GM19240 (cell line): ENCODE measurements around the gene TNFAIP1.

Source experiments
- DNase-seq: peaks from one replicate; pipeline ENCODE4 v3.0.0; 2011; ENCODE audit warnings: low spot score; ENCODE audit not compliant: insufficient read length

TNFAIP1 gene

DNA sequence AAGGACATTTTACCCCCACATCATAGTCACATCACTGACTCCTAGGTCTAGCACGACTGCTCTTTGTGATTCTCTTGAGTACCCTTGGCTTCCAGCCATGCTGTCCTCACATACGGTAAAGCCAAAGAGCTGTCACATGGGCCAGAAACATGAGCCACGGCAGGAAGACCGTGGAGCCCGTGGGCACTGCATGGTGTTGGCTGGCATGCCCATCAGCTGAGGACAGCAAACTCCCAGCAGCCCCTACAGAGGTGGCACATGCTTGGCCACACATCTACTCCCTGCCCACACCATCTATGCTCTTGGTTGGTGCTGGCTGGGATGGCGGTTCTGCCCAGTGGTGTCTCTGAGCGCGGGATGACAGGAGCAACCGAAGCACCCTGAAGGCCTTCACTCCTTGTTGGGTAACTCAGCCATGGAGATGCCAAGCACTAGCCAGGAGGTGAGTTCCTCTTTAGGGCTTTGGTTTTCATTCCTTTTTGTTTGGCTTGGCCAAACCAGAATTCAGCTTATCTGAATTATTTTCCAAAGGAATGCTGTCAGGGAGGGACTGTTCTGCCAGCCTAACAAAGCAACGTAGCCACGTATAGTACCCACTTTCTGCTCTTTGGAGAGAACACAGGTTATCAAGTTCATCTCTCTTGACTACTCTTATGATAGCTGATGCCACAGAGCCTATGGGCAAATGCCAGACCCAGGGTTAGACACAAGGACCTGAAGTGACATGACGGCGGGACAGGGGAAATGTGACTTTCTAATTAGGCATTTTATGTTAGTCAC is 10.0 kb downstream of the TNFAIP1 start:
- DNase-seq, result no peak

DNA sequence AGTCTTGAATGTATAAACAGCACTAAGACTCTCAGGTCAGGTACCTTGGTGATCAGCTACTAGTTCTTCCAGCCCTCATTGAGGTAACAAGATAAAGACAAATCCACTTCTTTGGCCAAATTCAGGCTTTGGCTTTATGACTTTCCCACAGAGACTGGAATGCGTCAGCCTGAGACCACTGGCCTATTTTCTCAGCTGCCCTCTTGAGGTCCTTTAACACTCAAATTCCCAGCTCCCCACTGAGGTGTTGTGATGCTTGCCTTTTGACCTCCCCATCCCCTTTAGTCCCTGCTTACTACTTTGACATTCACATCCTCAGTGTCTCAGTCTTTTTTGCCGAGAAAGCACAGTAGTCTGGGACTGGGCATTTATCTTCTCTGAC is 10.6 kb downstream of the TNFAIP1 start:
- DNase-seq, result no peak

DNA sequence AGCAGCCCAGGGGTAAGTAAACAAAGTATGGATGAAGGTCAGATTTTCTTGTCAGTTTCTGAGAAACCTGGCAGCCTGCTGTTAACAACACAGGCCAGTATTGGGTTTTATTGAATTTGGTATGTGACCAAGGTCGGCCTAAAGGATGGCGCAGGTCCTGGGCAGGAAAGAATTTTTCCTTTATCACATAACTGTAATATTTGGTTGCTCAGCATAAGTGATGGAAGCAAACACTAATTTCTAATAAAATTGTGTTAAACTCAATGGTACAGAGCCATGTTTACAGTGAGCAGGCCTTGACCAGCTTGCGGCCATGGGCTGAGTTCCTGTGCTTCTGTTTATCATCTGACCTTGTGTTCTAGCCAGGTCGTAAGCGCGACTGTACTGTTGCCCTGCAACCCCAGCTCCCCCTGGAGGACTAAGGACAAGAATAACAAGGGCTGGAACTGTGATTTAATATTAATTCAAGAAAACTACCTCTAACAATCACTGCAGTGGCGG is 11.2 kb downstream of the TNFAIP1 start:
- DNase-seq, result no peak

DNA sequence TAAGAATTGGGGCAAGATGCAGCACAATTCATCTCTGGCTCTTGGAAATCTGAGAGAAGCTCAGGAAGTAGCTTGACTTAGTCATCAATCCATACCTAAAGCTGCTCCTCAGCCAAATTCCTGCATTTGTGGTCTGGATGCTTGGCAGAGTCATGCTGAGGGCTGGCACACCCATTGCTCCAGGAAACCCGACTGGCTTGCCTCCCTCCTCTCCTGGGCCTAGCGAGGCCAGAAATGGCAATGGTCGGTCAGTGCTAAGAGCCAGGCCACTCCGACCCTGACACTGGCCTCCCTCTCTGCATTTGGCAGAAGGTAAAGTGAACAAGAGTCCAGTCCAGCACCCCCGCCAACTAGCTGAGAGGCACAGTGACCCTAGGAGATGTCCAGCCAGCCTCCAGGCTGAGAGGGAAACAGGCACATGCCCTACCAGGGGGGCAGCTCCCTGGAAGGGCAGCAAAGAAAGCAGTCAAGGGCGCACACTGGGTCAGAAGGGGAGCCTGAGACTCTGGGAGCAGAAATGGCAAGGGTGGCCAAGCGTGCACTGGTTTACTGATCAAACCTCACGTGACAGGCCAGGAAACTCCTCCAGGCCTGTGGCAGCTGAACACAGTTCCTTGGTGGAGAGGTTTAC is 11.8 kb downstream of the TNFAIP1 start:
- DNase-seq, result no peak

DNA sequence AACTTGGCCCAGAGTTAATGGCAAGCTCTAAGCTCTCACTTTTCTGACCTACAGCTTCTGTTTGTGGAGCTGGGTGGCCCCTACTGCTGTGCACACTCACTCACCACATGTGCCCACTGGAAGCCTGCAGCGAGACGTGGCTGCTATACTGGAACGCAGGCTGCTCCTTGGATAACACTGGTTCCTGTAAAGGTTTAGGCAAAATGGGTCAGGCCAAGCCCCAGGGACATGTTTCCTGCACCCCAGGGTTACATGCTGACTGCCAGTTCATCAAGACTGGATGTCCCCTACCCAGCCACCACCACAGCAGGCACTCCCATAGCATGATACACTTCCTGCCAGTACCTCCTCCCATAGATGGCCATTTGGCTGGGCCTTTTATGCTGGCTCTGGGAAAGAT is 13.4 kb downstream of the TNFAIP1 start:
- no peak for DNase-seq

DNA sequence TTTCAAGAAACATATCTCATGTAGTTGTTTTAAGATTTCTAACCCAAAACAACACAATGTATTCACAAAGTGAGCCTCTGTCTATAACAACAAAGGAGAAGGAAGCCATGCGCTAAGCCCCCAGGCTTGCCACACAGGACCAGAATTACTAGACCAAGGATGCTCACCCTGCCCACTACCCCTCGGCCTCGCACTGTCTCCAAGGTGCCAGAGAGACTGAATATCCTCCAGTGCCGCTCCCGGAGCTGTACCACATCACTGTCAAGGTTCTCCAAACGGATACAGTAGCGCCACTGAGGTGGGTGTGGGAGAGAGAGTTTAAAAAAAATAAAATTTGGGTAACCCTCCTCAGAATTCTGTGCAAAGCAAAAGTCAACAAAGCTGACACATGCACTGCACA is 14.7 kb downstream of the TNFAIP1 start:
- no peak for DNase-seq

DNA sequence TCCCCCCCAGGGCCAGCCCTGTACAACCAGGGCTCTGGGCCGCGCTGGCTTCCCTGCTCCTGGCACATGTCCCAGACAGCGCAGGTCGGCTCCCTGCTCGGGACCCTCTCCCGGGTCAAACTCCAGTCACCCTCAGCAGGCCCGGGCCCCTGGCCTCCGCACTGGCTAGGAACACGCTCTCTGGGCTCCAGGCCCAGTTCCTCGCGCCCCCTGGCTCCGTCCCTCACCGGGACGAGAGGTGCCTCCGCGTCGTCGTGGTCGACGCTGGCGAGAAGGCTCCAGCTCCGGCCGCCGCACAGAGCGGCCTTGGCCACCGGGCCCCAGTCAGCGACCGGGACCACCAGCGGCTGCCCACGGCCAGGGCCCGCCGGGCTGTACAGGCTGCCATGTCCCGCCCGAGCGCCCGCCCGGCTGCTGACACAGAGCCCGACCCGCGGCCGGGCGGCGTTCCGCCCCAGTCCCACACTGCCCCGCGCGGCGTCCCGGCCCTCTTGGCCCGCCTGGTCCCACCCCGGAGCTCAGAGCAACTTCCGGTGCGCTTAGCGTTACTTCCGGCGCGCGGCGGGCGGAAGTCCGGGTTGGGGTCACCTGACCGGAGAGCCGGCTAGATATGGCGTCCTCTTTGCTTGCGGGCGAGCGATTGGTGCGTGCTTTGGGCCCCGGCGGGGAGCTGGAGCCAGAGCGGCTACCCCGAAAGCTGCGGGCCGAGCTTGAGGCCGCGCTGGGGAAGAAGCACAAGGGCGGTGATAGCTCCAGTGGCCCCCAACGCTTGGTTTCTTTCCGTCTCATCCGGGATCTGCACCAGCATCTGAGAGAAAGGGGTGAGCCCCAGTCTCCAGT is 21.7 kb downstream of the TNFAIP1 start, which contains the start of gene POLDIP2:
Gene POLDIP2 (minus strand): TSS at position 467 of the 840 bp plus-strand sequence. CDS start 79 bp downstream, at position 388.
- DNase-seq, result peak; percentile 96

DNA sequence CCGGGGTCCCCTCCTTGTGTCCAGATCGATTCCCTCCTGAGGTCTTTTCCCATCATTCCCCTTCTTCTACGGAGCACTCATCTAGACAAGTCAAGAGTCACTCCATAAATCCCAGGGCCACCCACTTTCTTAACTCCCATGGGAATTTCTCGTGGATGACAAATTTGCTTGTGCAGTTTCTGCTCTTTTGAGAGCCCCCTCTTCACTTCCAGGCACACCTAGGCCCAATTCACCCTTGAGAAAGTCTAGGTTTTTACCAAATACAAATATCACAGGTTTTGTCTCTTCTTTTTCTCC is 22.3 kb downstream of the TNFAIP1 start:
- no peak for DNase-seq

DNA sequence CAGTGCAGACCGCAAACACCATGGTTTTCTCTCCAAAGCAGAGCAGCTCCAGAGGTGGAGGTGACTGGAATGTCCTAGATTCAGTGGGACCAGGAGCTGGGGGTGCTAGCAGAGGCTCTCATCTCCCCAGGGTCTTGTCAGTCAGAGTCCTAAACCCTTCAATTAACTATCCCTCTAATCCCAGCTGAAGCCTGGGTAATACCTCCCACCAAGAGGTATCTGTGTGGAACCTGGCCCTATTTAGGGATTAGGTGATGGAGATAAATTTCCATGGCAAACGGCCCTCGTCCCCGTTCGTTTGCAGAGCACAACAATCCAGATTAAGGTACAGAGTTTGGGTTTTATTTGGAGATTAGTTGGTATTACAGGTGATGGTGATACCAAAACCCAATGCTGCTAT is 27.6 kb downstream of the TNFAIP1 start:
- DNase-seq, result no peak

DNA sequence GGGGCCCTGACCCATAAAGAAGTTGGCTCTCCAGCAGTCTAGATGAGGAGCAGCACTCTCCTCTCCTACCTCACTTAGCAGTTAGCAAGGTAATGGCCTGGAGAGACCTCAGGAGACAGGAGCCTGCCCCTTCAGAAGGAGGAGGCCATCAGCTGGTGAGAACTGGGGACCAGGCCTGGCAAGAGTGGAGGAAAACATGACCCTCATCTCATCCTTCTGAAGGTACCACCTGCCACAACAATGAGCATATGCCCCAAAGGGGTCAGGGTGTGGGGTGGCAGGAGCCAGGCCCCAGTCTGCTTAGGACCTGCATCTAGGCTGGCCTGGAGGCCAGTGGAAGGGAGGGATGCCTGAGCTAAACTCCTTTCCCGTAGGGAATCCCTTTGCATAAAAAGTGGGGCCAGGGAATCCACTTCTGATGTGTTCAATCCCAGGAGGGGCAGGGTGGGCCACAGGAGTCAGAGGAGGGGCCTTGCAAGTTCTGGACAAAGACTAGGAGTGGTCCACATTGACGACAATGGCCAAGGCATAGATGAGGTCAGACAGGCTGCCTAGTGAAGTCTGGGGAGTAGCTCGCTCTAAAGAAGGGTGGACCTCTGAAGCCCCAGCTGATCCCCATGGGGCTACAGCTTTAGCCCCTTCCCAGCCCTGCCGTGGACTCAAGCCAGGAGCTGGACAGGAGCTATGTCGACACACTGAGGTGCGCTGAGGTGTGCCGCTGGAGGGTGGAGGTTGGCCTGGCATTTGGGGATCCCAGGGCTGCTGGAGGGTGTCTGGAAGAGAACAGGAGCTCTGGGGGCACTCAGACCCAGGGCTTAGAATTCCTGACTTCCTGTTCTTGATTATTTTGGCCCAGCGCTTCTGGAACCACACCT is 28.5 kb downstream of the TNFAIP1 start:
- no peak for DNase-seq

DNA sequence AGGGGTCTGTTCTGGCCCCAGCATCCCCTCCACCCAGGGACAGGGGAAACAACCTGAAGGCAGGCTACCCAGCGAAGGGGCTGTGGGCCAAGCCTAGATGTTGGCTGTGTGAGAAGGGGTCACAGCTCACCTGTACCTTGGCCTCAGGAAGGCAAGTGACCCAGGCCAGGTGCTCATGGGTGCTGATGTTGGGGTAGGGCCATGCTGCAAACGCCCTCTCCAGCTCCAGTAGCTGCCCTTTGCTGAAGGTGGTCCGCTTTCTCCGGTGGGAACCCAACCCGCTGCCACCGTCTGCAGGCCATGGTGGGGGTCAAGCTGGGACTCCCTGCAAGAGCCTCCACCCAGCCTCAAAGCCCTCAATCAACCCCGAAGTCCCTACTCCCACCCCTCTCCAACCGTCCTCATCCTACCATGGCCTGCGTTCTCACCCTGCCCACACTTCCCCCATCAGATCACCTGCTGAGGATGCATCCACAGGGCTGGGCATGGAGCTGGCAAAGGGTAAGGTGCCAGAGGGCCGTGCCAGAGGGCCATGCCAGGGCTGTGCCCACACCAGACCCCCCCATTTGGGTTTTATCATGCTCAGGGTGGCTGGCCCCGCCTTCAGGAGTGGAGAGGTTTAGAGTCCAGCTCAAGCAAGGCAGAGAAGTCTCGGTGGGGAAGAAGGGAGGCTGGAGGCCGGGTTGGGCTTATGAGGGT is 29.3 kb downstream of the TNFAIP1 start, which contains the start of gene SEBOX:
Gene SEBOX (minus strand): TSS at position 535 of the 699 bp plus-strand sequence. CDS start 48 bp downstream, at position 487.
- no peak for DNase-seq

DNA sequence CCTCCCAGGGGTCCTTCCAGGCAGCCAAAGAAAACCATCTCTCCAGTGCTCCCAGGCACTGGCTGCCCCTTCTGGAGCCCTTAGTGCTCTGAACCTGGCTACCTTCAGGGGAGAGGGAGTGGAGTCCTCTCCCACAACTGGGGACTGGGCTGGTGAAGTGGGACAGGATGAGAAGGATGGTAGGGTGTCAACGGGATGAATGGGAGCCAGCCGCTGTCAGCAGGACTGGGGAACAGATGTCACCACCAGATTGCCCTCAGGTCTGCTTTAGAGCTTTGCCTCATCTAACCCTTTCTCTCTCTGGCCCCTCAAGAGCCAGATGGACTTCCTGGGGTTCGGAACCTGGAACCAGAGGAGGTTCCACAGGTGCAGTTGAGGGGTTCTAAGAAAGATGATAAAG is 29.9 kb downstream of the TNFAIP1 start:
- no peak for DNase-seq

DNA sequence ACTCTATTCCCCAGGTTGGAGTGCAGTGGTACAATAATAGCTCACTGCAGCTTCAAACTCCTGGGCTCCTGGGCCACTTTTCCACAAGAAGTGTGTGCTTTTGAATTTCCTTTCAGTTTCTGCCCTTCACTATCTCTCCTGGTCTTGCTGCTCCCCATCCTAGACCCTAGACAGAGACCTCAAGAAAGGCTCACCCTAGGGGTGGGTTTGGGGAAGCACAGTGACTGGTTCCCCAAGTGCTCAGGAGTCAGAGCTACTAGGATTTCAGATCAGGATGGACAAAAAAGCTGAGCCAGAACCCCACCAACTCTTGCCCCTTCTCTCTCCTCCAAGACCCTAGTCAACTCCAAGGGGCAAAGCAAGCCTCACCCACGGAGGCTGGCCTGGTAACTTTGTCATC is 31.0 kb downstream of the TNFAIP1 start:
- DNase-seq, result no peak

DNA sequence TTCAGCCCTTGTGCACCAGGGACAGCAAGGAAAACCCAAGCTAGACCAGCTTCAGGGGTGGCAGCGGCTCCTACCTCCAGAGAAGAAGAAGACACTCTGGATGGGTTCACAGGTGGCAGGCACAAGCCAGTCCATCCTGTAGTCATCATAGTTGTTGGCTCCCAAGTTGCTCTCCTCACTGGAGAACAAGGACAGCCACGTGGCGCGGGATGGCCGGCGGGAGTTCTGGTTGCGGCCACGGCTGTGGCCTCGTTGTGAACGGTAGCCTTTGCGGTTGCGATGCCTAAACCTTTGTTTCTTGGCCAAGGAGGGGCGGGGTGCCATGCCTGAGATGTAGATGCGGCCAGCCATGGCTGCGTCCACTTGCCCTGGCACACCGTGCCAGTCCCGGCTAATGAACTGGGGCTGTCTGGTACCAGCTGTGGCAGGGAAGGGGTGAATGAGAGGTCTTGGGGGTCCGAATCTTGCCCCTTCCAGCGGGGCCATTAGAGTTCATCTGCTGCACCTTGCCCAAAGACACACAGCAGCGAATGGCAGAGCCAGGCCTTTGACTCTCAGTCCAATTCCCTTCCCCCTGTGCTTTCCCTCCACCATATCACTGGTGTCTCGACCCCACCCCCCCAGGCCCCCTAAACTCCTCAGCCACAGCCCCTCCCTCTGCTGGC is 32.2 kb downstream of the TNFAIP1 start:
- DNase-seq, result no peak

DNA sequence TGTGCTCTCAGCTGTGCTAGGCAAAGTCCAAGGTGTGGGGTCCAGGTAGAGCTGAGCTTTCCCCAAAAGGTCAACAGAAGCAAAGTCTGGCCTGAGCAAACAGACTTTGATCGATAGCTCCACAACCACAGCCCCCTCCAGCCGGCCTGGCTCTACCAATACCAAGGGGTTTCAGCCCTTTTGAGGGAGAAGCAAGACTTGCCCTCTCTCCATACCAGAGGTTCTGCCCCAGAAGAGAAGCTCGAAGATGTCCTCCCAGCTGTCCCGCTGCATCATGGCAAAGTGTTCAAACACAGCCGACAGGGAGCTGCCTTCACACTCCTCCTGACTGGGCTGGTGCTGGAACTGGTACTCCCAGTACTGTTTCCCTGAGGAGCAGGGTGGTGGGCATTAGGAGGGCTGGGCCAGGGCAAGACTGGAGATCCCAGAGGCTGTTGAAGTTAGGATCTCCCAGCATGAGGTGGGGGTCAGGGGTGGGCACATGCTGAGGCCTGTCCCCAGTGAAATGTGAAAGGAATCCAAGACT is 32.8 kb downstream of the TNFAIP1 start:
- DNase-seq, result no peak

DNA sequence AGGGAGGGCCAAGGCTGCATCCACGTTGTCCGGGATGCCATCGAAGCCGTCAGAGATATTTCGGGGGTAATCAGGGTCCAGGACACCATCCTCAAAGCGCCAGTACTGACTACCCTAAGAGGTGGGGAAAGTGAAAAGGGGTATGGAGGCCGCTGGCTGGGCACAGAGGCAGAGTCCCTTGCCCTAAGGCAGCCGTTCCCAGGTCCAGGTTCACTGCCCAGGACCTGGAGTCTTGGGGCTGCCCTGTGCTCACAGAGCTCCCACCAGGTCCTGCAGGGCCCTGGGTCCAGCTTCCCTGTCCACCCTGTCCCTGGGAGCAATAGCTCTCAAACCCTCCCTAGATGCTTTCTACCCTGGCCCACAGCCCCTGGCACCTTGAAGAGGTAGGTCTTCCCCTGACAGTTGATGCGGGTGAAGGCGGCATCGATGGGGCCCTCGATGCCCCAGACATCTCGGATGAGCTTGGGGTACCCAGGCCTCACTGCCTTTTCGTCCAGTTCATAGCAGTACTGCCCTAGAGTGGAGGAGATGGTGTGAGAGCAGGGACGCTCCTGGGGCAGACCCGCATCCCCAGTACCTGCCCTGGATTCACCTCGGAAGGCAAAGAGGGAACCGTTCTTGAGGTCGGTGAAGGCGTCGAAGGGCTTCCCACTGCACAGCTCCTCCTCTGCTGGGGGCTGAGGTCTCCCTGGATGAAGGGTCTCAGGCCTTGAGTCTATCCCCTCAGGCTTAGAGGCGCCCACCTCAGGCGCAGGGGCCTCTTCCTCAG is 33.5 kb downstream of the TNFAIP1 start:
- DNase-seq, result no peak

DNA sequence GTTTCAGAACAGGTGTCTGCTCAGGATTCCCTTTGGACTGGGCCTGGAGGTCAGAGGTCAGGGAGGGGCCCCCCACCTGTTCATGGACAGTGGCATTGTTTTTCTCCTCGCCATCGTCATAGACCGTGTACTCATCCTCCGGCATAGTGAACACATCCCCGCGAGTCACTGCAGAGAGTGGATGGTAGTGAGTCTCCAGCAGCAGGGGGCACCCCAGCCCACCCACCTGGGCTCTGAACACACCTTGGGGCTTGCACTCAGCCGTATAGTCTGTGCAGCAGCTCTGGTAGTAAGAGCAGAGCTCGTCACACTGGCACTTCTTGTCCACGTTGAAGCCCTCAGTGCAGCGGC is 34.1 kb downstream of the TNFAIP1 start:
- DNase-seq, result no peak

DNA sequence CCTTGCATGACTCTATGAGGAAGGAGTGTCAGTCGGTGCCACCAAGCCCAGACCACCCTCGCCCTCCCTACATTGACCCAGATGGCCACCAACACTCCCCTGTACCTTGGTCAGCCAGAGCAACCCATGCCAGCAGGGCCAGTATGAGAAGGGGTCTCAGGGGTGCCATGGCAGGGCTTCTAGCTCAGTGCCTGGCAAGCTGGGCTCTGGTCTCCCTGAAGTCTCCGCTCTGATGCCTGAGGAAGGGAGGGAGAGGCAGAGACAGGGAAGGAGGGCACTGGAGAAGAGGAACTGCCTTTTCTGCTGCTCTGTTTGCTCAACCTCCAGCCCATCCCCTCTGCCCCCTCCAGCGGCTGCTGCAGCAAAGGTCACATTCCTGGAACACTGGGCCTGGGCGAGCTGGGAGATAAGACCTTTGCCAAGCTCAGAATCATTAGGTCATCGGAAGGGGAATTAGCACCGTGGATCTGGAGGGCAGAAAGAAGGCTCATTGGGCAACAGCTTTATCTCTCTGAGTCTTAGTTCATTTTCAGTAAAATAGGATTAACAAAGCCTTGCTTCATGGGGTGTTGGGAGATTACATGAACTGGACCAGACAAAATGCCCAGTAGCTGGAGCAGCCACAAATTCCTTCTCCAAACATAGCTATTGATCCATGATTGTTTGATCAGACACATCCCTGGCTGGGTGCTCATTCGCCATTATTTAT is 34.6 kb downstream of the TNFAIP1 start, which contains the start of gene VTN:
Gene VTN (minus strand): TSS at position 273 of the 709 bp plus-strand sequence. CDS start 104 bp downstream, at position 169.
- DNase-seq, result no peak
